Measurements from ENCODE around the gene ANKRD31.

ANKRD31 gene

GRCh38 chr5:75021800-75022199 is 214.9 kb downstream of the ANKRD31 start:
- H3K4me3 ChIP-seq (ENCODE audit: low read depth in 1 of 2, low read length in 2 of 2) = no peak overlapping the region
- H3K36me3 ChIP-seq (ENCODE audit: control insufficient read depth in 1 of 2, insufficient read depth in 2 of 2, low read length in 2 of 2) = no peaks in the 10 kb centered on the region
- no peak overlapping the region for H3K27ac ChIP-seq (ENCODE audit: low read length)
- no peaks in the 10 kb centered on the region for H3K4me1 ChIP-seq (ENCODE audit: control insufficient read depth in 1 of 2, insufficient read depth in 2 of 2, low read length in 2 of 2)
- no peaks in the 10 kb centered on the region for H3K9me3 ChIP-seq (ENCODE audit: control insufficient read depth in 1 of 2, low read length in 2 of 2)
- no peaks in the 10 kb centered on the region for H3K27me3 ChIP-seq (ENCODE audit: low read depth, low read length)

GRCh38 chr5:75021219-75021618 is 215.5 kb downstream of the ANKRD31 start:
- no peaks in the 10 kb centered on the region for H3K27me3 ChIP-seq (ENCODE audit: low read depth, low read length)
- no peaks in the 10 kb centered on the region for H3K4me1 ChIP-seq (ENCODE audit: control insufficient read depth in 1 of 2, insufficient read depth in 2 of 2, low read length in 2 of 2)
- no peak overlapping the region for H3K4me3 ChIP-seq (ENCODE audit: low read depth in 1 of 2, low read length in 2 of 2)
- H3K9me3 ChIP-seq (ENCODE audit: control insufficient read depth in 1 of 2, low read length in 2 of 2) = no peaks in the 10 kb centered on the region
- H3K27ac ChIP-seq (ENCODE audit: low read length) = no peak overlapping the region
- no peaks in the 10 kb centered on the region for H3K36me3 ChIP-seq (ENCODE audit: control insufficient read depth in 1 of 2, insufficient read depth in 2 of 2, low read length in 2 of 2)

- H3K4me1 ChIP-seq (ENCODE audit: control insufficient read depth in 1 of 2, insufficient read depth in 2 of 2, low read length in 2 of 2) = no peaks in the 10 kb centered on the region
- no peaks in the 10 kb centered on the region for H3K36me3 ChIP-seq (ENCODE audit: control insufficient read depth in 1 of 2, insufficient read depth in 2 of 2, low read length in 2 of 2)
- H3K4me3 ChIP-seq (ENCODE audit: low read depth in 1 of 2, low read length in 2 of 2) = no peak overlapping the region
- H3K9me3 ChIP-seq (ENCODE audit: control insufficient read depth in 1 of 2, low read length in 2 of 2) = no peaks in the 10 kb centered on the region
- no peaks in the 10 kb centered on the region for H3K27me3 ChIP-seq (ENCODE audit: low read depth, low read length)
- no peak overlapping the region for H3K27ac ChIP-seq (ENCODE audit: low read length)
Observed at GRCh38 chr5:75020016-75020656, 216.5 kb downstream of the ANKRD31 start.

- Histone ChIP-seq H3K9me3 (ENCODE audit: control insufficient read depth in 1 of 2, low read length in 2 of 2) (peaks cover 0 to 3% of the 10 kb centered on the region in 2 donors), H3K27ac (ENCODE audit: low read length) (no peak overlapping the region), H3K27me3 (ENCODE audit: low read depth, low read length) (no peaks in the 10 kb centered on the region), H3K36me3 (ENCODE audit: control insufficient read depth in 1 of 2, insufficient read depth in 2 of 2, low read length in 2 of 2) (no peaks in the 10 kb centered on the region), H3K4me3 (ENCODE audit: low read depth in 1 of 2, low read length in 2 of 2) (no peak overlapping the region), H3K4me1 (ENCODE audit: control insufficient read depth in 1 of 2, insufficient read depth in 2 of 2, low read length in 2 of 2) (no peaks in the 10 kb centered on the region)
Observed at GRCh38 chr5:75018805-75019587, 217.7 kb downstream of the ANKRD31 start.
